RPMI7951 (cell line): ENCODE data around the gene SPNS1. TPM values are rescaled to one million over a fixed set of nuclear protein-coding genes. Genes with fewer than 3 reads are reported as not detected.
"Not testable (repeated sequence)": the region's sequence is repeated elsewhere in the genome, so short reads cannot be mapped to it uniquely, and the experiment has no call there.

Experiments
- DNase-seq: peaks from one replicate; pipeline ENCODE4 v3.0.0-alpha.2; 2012; ENCODE audit warnings: low read depth
- total RNA-seq: library from RNA; depleted of rRNA; stranded (reverse); fragments of >200 nt; shearing (Covaris generic); gene quantifications from 2 replicates; pipeline ENCODE4 v1.2.3, GENCODE V29; 2014

Gene SPNS1
- total RNA-seq, 1 experiment from 2014 or later = 24.9 TPM

GRCh38 chr16:28958216-28958615 lies 16.4 kb upstream of the SPNS1 start:
- DNase-seq = no peak

- no peak for DNase-seq
Measured at GRCh38 chr16:28958836-28959235, 15.7 kb upstream of the SPNS1 start.

- no peak for DNase-seq
Measured at GRCh38 chr16:28964072-28964471, 10.5 kb upstream of the SPNS1 start.

GRCh38 chr16:28964496-28964895 lies 10.1 kb upstream of the SPNS1 start:
- DNase-seq = no peak

- no peak for DNase-seq
Measured at GRCh38 chr16:28967156-28967555, 7.4 kb upstream of the SPNS1 start.

GRCh38 chr16:28969696-28970095 lies 4.9 kb upstream of the SPNS1 start:
- not testable (repeated sequence) for DNase-seq

- peak; percentile 65 for DNase-seq
Measured at GRCh38 chr16:28974007-28974436, 556 bp upstream of the SPNS1 start.

- DNase-seq = peak; percentile 2
Measured at GRCh38 chr16:28975158-28975599, 601 bp downstream of the SPNS1 start.

- DNase-seq = no peak
Measured at GRCh38 chr16:28977703-28978662, 3.4 kb downstream of the SPNS1 start.

GRCh38 chr16:28980330-28980729 lies 5.8 kb downstream of the SPNS1 start:
- not testable (repeated sequence) for DNase-seq

- DNase-seq = no peak
Measured at GRCh38 chr16:28980929-28981328, 6.4 kb downstream of the SPNS1 start.

GRCh38 chr16:28981517-28981916 lies 6.9 kb downstream of the SPNS1 start:
- peak; percentile 5 for DNase-seq

- DNase-seq = no peak
Measured at GRCh38 chr16:28982418-28982817, 7.8 kb downstream of the SPNS1 start.

- DNase-seq = no peak
Measured at GRCh38 chr16:28982949-28983348, 8.4 kb downstream of the SPNS1 start.

GRCh38 chr16:28983644-28984043 lies 9.1 kb downstream of the SPNS1 start:
- DNase-seq = no peak

- no peak for DNase-seq
Measured at GRCh38 chr16:28984091-28984490, 9.5 kb downstream of the SPNS1 start.

- DNase-seq = no peak
Measured at GRCh38 chr16:28984619-28985135, 10.1 kb downstream of the SPNS1 start, which contains the start of gene LAT. Gene LAT (plus strand): TSS chr16:28985052. CDS start chr16:28985418, 366 bp downstream.

GRCh38 chr16:28985211-28986041 lies 10.8 kb downstream of the SPNS1 start:
- no peak for DNase-seq

GRCh38 chr16:28986046-28986445 lies 11.5 kb downstream of the SPNS1 start:
- DNase-seq = no peak

- no peak for DNase-seq
Measured at GRCh38 chr16:28986492-28986891, 11.9 kb downstream of the SPNS1 start.

- no peak for DNase-seq
Measured at GRCh38 chr16:28987170-28987853, 12.7 kb downstream of the SPNS1 start.
